SK-N-SH (cell line): ENCODE results near the gene MRTFB. TPM values are rescaled to one million over a fixed set of nuclear protein-coding genes. Genes with fewer than 3 reads are reported as not detected.

Source experiments
- CTCF ChIA-PET: fragments of 300-600, 350-600 bp; formaldehyde crosslinking; extraction: SDS; loops from one replicate; lab custom pipeline; 2021; lab: Yijun Ruan, JAX
- POLR2A ChIA-PET: fragments of 350-600 bp; sonication (Branson Sonifier 250); formaldehyde crosslinking; extraction: SDS; loops from one replicate; lab custom pipeline; 2020; ENCODE audit warnings: antibody characterized with exemption, inconsistent platforms; lab: Yijun Ruan, JAX
- DNase-seq: peaks from one replicate; pipeline ENCODE4 v3.0.0; 2012
- H2AFZ ChIP-seq: fragments of 200-600 bp; sonication (generic); 2 replicates; pipeline ENCODE4 v1.8.1; 2016; ENCODE audit warnings: antibody characterized with exemption, mild to moderate bottlenecking, low read depth
- H3F3A ChIP-seq: fragments of 200-600 bp; sonication (generic); replicated peaks from 2 replicates; pipeline ENCODE3; 2016; ENCODE audit warnings: antibody characterized with exemption, mild to moderate bottlenecking; ENCODE audit not compliant: insufficient read depth
- H3K27ac ChIP-seq, 2 experiments: fragments of 200-500 bp in 1 of 2; fragments of 200-600 bp in 1 of 2; sonication (Bioruptor generic) in 1 of 2; sonication (generic), shearing (Covaris generic) in 1 of 2; 2 replicates each; pipeline versions ENCODE4 v1.5.1 to v1.6.1; 2014 to 2016; ENCODE audit warnings: low read depth in 2 of 2, inconsistent platforms in 1 of 2, low read length in 1 of 2, mild to moderate bottlenecking in 1 of 2, mixed read lengths in 1 of 2
- H3K27me3 ChIP-seq: fragments of 200-600 bp; sonication (generic), shearing (Covaris generic); 2 replicates; pipeline ENCODE4 v1.6.1; 2016; ENCODE audit warnings: mixed run types; ENCODE audit not compliant: insufficient read depth
- H3K36me3 ChIP-seq, 2 experiments: fragments of 200-500 bp in 1 of 2; fragments of 200-600 bp in 1 of 2; sonication (Bioruptor generic) in 1 of 2; sonication (generic) in 1 of 2; replicated peaks in 1 of 2; 2 replicates each; pipeline versions ENCODE3 to v1.5.1; 2014 to 2016; ENCODE audit warnings: low read length in 1 of 2, mild to moderate bottlenecking in 1 of 2; ENCODE audit not compliant: insufficient read depth in 2 of 2, control insufficient read depth in 1 of 2
- H3K4me1 ChIP-seq, 2 experiments: fragments of 200-500 bp in 1 of 2; fragments of 200-600 bp in 1 of 2; sonication (Bioruptor generic) in 1 of 2; sonication (generic), shearing (Covaris generic) in 1 of 2; 2 replicates each; pipeline versions ENCODE4 v1.5.1 to v1.6.1; 2014 to 2016; ENCODE audit warnings: low read depth in 1 of 2, low read length in 1 of 2, mixed run types in 1 of 2; ENCODE audit not compliant: insufficient read depth in 2 of 2, control insufficient read depth in 1 of 2
- H3K4me2 ChIP-seq: fragments of 200-600 bp; sonication (generic), shearing (Covaris generic); 2 replicates; pipeline ENCODE4 v1.6.1; 2017; ENCODE audit warnings: mixed run types
- H3K4me3 ChIP-seq, 2 experiments: fragments of 200-500 bp in 1 of 2; fragments of 200-600 bp in 1 of 2; sonication (Bioruptor generic) in 1 of 2; sonication (generic), shearing (Covaris generic) in 1 of 2; 2 replicates each; pipeline versions ENCODE4 v1.5.1 to v1.8.1; 2014 to 2016; ENCODE audit warnings: low read depth in 2 of 2, inconsistent platforms in 1 of 2, low read length in 1 of 2, mild to moderate bottlenecking in 1 of 2, mixed read lengths in 1 of 2, moderate library complexity in 1 of 2
- H3K79me2 ChIP-seq: fragments of 200-600 bp; sonication (generic); 2 replicates; pipeline ENCODE4 v1.8.1; 2017; ENCODE audit warnings: mild to moderate bottlenecking; ENCODE audit not compliant: insufficient read depth
- H3K9ac ChIP-seq: fragments of 200-600 bp; sonication (generic); 2 replicates; pipeline ENCODE4 v1.6.1; 2017; ENCODE audit warnings: mixed run types
- H3K9me2 ChIP-seq: fragments of 200-600 bp; sonication (generic); 2 replicates; pipeline ENCODE4 v1.6.1; 2017; ENCODE audit warnings: mixed run types
- H3K9me3 ChIP-seq: fragments of 200-600 bp; sonication (generic); 2 replicates; pipeline ENCODE4 v1.6.1; 2017; ENCODE audit warnings: mixed run types, mild to moderate bottlenecking, moderate library complexity
- H4K20me1 ChIP-seq: fragments of 200-600 bp; sonication (generic); 2 replicates; pipeline ENCODE4 v1.6.1; 2017; ENCODE audit warnings: mild to moderate bottlenecking, mixed run types; ENCODE audit not compliant: insufficient read depth
- EZH2phosphoT487 ChIP-seq: fragments of 200-600 bp; sonication (generic); IDR thresholded peaks from 2 replicates; pipeline ENCODE4 v1.6.1; 2017; ENCODE audit warnings: low read depth, mixed run types, mild to moderate bottlenecking, antibody characterized with exemption, moderate library complexity, borderline replicate concordance
- JUND ChIP-seq: IDR thresholded peaks from 2 replicates; pipeline ENCODE4 v1.4.0; 2012
- MEF2A ChIP-seq: IDR thresholded peaks from 2 replicates; pipeline ENCODE4 v1.4.0; 2012; ENCODE audit warnings: low read depth, borderline replicate concordance
- MXI1 ChIP-seq: IDR thresholded peaks from 2 replicates; pipeline ENCODE4 v1.6.1; 2012; ENCODE audit warnings: mild to moderate bottlenecking, low read depth, low read length, improper control_type of control experiment
- RAD21 ChIP-seq: IDR thresholded peaks from 2 replicates; pipeline ENCODE4 v1.6.1; 2012; ENCODE audit warnings: mild to moderate bottlenecking, low read length
- RCOR1 ChIP-seq: fragments of 150-350 bp; IDR thresholded peaks from 2 replicates; pipeline ENCODE4 v1.6.1; 2017; ENCODE audit warnings: antibody characterized with exemption, low read length
- RXRA ChIP-seq: IDR thresholded peaks from 2 replicates; pipeline ENCODE4 v1.4.0; 2012; ENCODE audit warnings: low read depth, mild to moderate bottlenecking, borderline replicate concordance
- SIN3A ChIP-seq: IDR thresholded peaks from 2 replicates; pipeline ENCODE4 v1.6.1; 2012; ENCODE audit warnings: low read depth, mild to moderate bottlenecking, low read length, moderate library complexity, borderline replicate concordance
- SMC3 ChIP-seq: IDR thresholded peaks from 2 replicates; pipeline ENCODE4 v1.6.1; 2012; ENCODE audit warnings: low read depth, low read length, improper control_type of control experiment
- TCF12 ChIP-seq: IDR thresholded peaks from 2 replicates; pipeline ENCODE4 v1.4.0; 2012
- TEAD4 ChIP-seq: IDR thresholded peaks from 2 replicates; pipeline ENCODE4 v1.4.0; 2012; ENCODE audit warnings: mild to moderate bottlenecking, borderline replicate concordance; ENCODE audit not compliant: insufficient read depth
- YY1 ChIP-seq: IDR thresholded peaks from 2 replicates; pipeline ENCODE4 v1.4.0; 2012; ENCODE audit warnings: low read depth, mild to moderate bottlenecking
- WGBS: methylation state at CpG from one replicate; pipeline ENCODE4 v1.1.6; 2017; ENCODE audit warnings: low lambda C conversion rate; 5-methylcytosine and 5-hydroxymethylcytosine counted together
- polyA plus RNA-seq, 3 experiments: library from polyadenylated mRNA; depleted of rRNA; stranded (reverse); fragments of >200 nt; gene quantifications; 2 replicates each; pipeline ENCODE4 v1.2.3, GENCODE V29; 2012
- TF ChIP-seq, protein P1 (sequence below): fragments of 200-600 bp; sonication (generic); IDR thresholded peaks from 2 replicates; pipeline ENCODE4 v1.6.1; 2017; ENCODE audit warnings: antibody characterized with exemption, mild to moderate bottlenecking, moderate library complexity
- TF ChIP-seq, protein P2 (sequence below): IDR thresholded peaks from 2 replicates; pipeline ENCODE4 v1.4.0; 2012; ENCODE audit warnings: low read depth, borderline replicate concordance
- TF ChIP-seq, protein P3 (sequence below): IDR thresholded peaks from 2 replicates; pipeline ENCODE4; 2012
- TF ChIP-seq, protein P4 (sequence below): IDR thresholded peaks from 2 replicates; pipeline ENCODE4 v1.6.1; 2012; ENCODE audit warnings: mild to moderate bottlenecking, low read depth, low read length, moderate library complexity

The MRTFB gene
- polyA plus RNA-seq, 1 of the 3 experiments (the other 2 are of a cell fraction) = 3.3 TPM

DNA sequence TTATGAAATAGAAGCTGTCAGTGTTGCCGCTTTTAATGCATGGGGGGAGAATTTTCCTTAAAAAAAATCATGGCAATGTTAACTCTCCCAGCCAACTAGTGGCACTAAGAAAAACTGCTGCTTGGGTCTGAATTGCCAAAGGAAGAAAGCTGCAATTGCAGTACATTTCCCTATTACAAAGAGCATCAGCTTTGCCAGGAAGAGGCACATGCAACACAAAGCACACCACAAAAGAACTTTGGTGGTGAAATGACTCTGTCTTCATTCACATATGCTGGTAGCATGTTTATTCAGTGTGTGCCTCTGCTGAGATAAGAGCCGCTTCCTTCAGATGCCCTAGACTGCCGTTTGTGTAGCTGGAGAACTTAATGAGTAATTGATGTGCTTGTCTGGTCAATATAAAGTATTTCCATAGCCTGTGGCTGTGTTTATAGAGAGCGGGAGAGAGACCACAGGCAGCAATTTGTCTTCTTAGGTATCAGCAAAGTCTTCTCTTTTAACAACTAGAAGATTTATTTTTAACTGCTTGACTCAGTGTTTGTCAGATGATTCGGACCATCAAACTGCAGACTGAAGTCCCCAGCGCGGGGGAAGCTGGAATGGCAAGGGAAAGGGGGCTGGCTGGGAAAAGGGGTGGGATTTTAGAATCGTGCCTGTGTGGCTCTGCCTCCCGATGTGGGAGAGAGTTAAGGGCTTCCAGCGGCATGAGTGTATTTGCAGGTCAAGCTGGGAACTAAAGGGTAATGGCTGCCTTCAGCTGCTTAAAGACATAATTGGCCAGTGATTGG lies 115.1 kb downstream of the MRTFB start:
- ChIA-PET POLR2A (no interaction called here), CTCF (interaction anchor here (0.6 to 2.5 kb wide), 24 partner anchors 10 to 267 kb away, joined by 3 to 17 read pairs (median 4); partner anchors contain the start of gene ERCC4)
- no peaks in the 10 kb centered on the region for H3K36me3 ChIP-seq
- H3K27me3 ChIP-seq = no peaks in the 10 kb centered on the region
- H3F3A ChIP-seq = peaks cover 14% of the 10 kb centered on the region
- H2AFZ ChIP-seq = peak overlapping the region; percentile 71; the same call in 1 of the 2 replicates
- peaks cover 0 to 18% of the 10 kb centered on the region in 2 experiments; a peak in 3 of 4 replicates for H3K4me1 ChIP-seq
- TF ChIP-seq, protein P1, sequence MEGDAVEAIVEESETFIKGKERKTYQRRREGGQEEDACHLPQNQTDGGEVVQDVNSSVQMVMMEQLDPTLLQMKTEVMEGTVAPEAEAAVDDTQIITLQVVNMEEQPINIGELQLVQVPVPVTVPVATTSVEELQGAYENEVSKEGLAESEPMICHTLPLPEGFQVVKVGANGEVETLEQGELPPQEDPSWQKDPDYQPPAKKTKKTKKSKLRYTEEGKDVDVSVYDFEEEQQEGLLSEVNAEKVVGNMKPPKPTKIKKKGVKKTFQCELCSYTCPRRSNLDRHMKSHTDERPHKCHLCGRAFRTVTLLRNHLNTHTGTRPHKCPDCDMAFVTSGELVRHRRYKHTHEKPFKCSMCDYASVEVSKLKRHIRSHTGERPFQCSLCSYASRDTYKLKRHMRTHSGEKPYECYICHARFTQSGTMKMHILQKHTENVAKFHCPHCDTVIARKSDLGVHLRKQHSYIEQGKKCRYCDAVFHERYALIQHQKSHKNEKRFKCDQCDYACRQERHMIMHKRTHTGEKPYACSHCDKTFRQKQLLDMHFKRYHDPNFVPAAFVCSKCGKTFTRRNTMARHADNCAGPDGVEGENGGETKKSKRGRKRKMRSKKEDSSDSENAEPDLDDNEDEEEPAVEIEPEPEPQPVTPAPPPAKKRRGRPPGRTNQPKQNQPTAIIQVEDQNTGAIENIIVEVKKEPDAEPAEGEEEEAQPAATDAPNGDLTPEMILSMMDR = peak; percentile 62
- TF ChIP-seq RAD21 (peak; percentile 34; the same call in 1 of the 2 replicates), SIN3A (no peak), SMC3 (0 out of 2 replicates have a peak, but pooled peaks have one; percentile 3), TEAD4 (no peak), YY1 (peak; percentile 42; the same call in 1 of the 2 replicates), MEF2A (peak; percentile 25; the same call in 1 of the 2 replicates), EZH2phosphoT487 (no peak), TCF12 (peak; percentile 21; the same call in 1 of the 2 replicates), RCOR1 (0 out of 2 replicates have a peak, but pooled peaks have one; percentile 1), JUND (no peak), RXRA (no peak), MXI1 (peak; percentile 57; the same call in 1 of the 2 replicates)
- TF ChIP-seq, protein P2, sequence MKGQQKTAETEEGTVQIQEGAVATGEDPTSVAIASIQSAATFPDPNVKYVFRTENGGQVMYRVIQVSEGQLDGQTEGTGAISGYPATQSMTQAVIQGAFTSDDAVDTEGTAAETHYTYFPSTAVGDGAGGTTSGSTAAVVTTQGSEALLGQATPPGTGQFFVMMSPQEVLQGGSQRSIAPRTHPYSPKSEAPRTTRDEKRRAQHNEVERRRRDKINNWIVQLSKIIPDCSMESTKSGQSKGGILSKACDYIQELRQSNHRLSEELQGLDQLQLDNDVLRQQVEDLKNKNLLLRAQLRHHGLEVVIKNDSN = no peak
- TF ChIP-seq, protein P3, sequence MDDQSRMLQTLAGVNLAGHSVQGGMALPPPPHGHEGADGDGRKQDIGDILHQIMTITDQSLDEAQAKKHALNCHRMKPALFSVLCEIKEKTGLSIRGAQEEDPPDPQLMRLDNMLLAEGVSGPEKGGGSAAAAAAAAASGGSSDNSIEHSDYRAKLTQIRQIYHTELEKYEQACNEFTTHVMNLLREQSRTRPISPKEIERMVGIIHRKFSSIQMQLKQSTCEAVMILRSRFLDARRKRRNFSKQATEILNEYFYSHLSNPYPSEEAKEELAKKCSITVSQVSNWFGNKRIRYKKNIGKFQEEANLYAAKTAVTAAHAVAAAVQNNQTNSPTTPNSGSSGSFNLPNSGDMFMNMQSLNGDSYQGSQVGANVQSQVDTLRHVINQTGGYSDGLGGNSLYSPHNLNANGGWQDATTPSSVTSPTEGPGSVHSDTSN = peak; percentile 57
- TF ChIP-seq, protein P4, sequence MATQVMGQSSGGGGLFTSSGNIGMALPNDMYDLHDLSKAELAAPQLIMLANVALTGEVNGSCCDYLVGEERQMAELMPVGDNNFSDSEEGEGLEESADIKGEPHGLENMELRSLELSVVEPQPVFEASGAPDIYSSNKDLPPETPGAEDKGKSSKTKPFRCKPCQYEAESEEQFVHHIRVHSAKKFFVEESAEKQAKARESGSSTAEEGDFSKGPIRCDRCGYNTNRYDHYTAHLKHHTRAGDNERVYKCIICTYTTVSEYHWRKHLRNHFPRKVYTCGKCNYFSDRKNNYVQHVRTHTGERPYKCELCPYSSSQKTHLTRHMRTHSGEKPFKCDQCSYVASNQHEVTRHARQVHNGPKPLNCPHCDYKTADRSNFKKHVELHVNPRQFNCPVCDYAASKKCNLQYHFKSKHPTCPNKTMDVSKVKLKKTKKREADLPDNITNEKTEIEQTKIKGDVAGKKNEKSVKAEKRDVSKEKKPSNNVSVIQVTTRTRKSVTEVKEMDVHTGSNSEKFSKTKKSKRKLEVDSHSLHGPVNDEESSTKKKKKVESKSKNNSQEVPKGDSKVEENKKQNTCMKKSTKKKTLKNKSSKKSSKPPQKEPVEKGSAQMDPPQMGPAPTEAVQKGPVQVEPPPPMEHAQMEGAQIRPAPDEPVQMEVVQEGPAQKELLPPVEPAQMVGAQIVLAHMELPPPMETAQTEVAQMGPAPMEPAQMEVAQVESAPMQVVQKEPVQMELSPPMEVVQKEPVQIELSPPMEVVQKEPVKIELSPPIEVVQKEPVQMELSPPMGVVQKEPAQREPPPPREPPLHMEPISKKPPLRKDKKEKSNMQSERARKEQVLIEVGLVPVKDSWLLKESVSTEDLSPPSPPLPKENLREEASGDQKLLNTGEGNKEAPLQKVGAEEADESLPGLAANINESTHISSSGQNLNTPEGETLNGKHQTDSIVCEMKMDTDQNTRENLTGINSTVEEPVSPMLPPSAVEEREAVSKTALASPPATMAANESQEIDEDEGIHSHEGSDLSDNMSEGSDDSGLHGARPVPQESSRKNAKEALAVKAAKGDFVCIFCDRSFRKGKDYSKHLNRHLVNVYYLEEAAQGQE = no peak
- H3K27ac ChIP-seq = peak overlapping the region; percentile 63 to 77
- WGBS = 10% methylated on average over 10 of the region's 10 CpGs
- H3K9ac ChIP-seq = peak overlapping the region; percentile 42; the same call in 1 of the 2 replicates
- peak overlapping the region; percentile 42 to 51 for H3K4me3 ChIP-seq
- peak overlapping the region; percentile 80 for H3K4me2 ChIP-seq
- H3K79me2 ChIP-seq = no peaks in the 10 kb centered on the region
- H4K20me1 ChIP-seq = no peaks in the 10 kb centered on the region
- no peaks in the 10 kb centered on the region for H3K9me2 ChIP-seq
- peak; percentile 59 for DNase-seq
- no peaks in the 10 kb centered on the region for H3K9me3 ChIP-seq
